Astrocyte of the cerebellum (primary cell): ENCODE measurements around the gene NT5DC1.

Source experiments
- DNase-seq: peaks from one replicate; pipeline ENCODE4 v3.0.0-alpha.2; 2011; ENCODE audit warnings: low read depth
- H3K4me3 ChIP-seq: 2 replicates; pipeline ENCODE4 v1.5.1; 2011; ENCODE audit warnings: mild to moderate bottlenecking, low read depth, low read length, moderate library complexity
- in situ Hi-C: cut with HindIII; loops from 2 replicates; pipeline ENCODE4 v1.10.0; 2017; ENCODE audit warnings: low sequenced_read_pairs
- TF ChIP-seq, protein P1 (sequence below): IDR thresholded peaks from 2 replicates; pipeline ENCODE4 v1.5.1; 2012; ENCODE audit warnings: low read length, low read depth, moderate library complexity, mild to moderate bottlenecking; ENCODE audit errors: missing control alignments

Gene NT5DC1

GRCh38 chr6:116298273-116298672 lies 197.6 kb downstream of the NT5DC1 start:
- in situ Hi-C loops, result no loop called here
- no peak overlapping the region for H3K4me3 ChIP-seq
- TF ChIP-seq, protein P1, sequence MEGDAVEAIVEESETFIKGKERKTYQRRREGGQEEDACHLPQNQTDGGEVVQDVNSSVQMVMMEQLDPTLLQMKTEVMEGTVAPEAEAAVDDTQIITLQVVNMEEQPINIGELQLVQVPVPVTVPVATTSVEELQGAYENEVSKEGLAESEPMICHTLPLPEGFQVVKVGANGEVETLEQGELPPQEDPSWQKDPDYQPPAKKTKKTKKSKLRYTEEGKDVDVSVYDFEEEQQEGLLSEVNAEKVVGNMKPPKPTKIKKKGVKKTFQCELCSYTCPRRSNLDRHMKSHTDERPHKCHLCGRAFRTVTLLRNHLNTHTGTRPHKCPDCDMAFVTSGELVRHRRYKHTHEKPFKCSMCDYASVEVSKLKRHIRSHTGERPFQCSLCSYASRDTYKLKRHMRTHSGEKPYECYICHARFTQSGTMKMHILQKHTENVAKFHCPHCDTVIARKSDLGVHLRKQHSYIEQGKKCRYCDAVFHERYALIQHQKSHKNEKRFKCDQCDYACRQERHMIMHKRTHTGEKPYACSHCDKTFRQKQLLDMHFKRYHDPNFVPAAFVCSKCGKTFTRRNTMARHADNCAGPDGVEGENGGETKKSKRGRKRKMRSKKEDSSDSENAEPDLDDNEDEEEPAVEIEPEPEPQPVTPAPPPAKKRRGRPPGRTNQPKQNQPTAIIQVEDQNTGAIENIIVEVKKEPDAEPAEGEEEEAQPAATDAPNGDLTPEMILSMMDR, result no peak

DNA sequence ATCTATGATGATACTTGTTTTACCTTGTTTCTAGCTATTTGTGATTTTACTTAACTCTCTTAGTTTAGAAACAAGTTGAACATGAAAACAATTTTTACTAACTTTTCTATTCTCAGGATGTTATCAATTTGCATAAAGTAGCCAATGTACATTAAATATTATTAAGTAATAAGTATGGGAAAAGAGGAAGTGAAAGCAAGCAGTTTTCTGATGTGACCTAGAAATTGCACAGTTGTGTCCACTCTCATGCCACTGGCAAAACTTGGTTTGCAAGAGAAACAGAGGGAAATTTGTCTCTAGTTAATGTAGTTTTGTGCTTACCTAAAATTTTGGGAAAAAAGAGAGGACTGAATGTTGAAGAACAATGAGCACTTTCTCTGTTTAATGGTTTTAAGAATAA lies 198.3 kb downstream of the NT5DC1 start:
- H3K4me3 ChIP-seq, result no peak overlapping the region
- TF ChIP-seq, protein P1, result no peak
- no peak for DNase-seq
- in situ Hi-C loops, result no loop called here

More at GRCh38 chr6:116298273-116298672, 197.6 kb downstream of the NT5DC1 start:
- DNase-seq, result no peak
